ENCODE results near the gene MYPN.
"Not testable (repeated sequence)": the region's sequence is repeated elsewhere in the genome, so short reads cannot be mapped to it uniquely, and the experiment has no call there.

Gene MYPN

GRCh38 chr10:68109331-68109730, at the start of gene MYPN:
Gene MYPN, plus strand, starts transcription at chr10:68109488. Its CDS starts 11,951 bp downstream, at chr10:68121439.
- DNase-seq: no peak

- DNase-seq: no peak
These were observed 42.3 kb upstream of the MYPN start for GRCh38 chr10:68067029-68067428.

- no peak for DNase-seq
These were observed 41.8 kb upstream of the MYPN start for GRCh38 chr10:68067508-68067907.

GRCh38 chr10:68073631-68074030, 35.7 kb upstream of the MYPN start:
- no peak for DNase-seq

GRCh38 chr10:68074031-68074774, 35.1 kb upstream of the MYPN start:
- DNase-seq: no peak

GRCh38 chr10:68074775-68075549, 34.3 kb upstream of the MYPN start, which contains the start of gene HERC4:
Gene HERC4, minus strand, starts transcription at chr10:68075283. Its CDS starts 2,175 bp downstream, at chr10:68073108.
- peak; percentile 90 for DNase-seq

GRCh38 chr10:68075550-68076004, 33.7 kb upstream of the MYPN start:
- no peak for DNase-seq

GRCh38 chr10:68076081-68076480, 33.2 kb upstream of the MYPN start:
- not testable (repeated sequence) for DNase-seq

- DNase-seq: no peak
These were observed 32.3 kb upstream of the MYPN start for GRCh38 chr10:68077026-68077425.

GRCh38 chr10:68079434-68079833, 29.9 kb upstream of the MYPN start:
- no peak for DNase-seq

GRCh38 chr10:68080853-68081431, 28.3 kb upstream of the MYPN start:
- no peak for DNase-seq

GRCh38 chr10:68081916-68082315, 27.4 kb upstream of the MYPN start:
- DNase-seq: no peak

- DNase-seq: no peak
These were observed 26.4 kb upstream of the MYPN start for GRCh38 chr10:68082872-68083271.

- DNase-seq: no peak
These were observed 25.3 kb upstream of the MYPN start for GRCh38 chr10:68083953-68084352.

- no peak for DNase-seq
These were observed 24.8 kb upstream of the MYPN start for GRCh38 chr10:68084469-68084868.

- DNase-seq: no peak
These were observed 23.3 kb upstream of the MYPN start for GRCh38 chr10:68086011-68086410.

GRCh38 chr10:68086910-68087684, 22.2 kb upstream of the MYPN start:
- DNase-seq: no peak

GRCh38 chr10:68087685-68088401, 21.4 kb upstream of the MYPN start:
- no peak for DNase-seq

- no peak for DNase-seq
These were observed 20.5 kb upstream of the MYPN start for GRCh38 chr10:68088740-68089139.

- no peak for DNase-seq
These were observed 18.7 kb upstream of the MYPN start for GRCh38 chr10:68090586-68090985.

- DNase-seq: no peak
These were observed 16.8 kb upstream of the MYPN start for GRCh38 chr10:68092512-68092911.

GRCh38 chr10:68095153-68095552, 14.1 kb upstream of the MYPN start:
- DNase-seq: no peak
